GM12873 (cell line): ENCODE data around the gene AKAP11.

Experiments
- CTCF ChIP-seq: IDR thresholded peaks from 2 replicates; pipeline ENCODE4 v1.5.1; 2012; ENCODE audit warnings: low read depth, mild to moderate bottlenecking, moderate library complexity, low read length, control low read depth; ENCODE audit not compliant: insufficient read depth; ENCODE audit errors: missing control alignments

Gene AKAP11

GRCh38 chr13:42370229-42370628 is 98.3 kb downstream of the AKAP11 start:
- no peak for TF ChIP-seq CTCF
